Muscle of back (tissue), 11 donors: ENCODE measurements around the gene HSPA13. TPM values are rescaled to one million over a fixed set of nuclear protein-coding genes. Genes with fewer than 3 reads are reported as not detected.

Experiments used
- DNase-seq, 3 donors: peaks; one replicate each; pipeline versions ENCODE4 v3.0.0 to v3.0.0-alpha.2; 2013
- polyA plus RNA-seq, 10 donors: library from polyadenylated mRNA; unstranded; fragments of 120-200 nt; gene quantifications; one replicate each; pipeline ENCODE4 v1.2.1, GENCODE V29; 2013; ENCODE audit not compliant: insufficient read length in 10 of 10

The HSPA13 gene
- polyA plus RNA-seq, 10 donors, result 27.9 to 39.5 (median 34.3) TPM

- DNase-seq, result no peak
These were observed 57.4 kb downstream of the HSPA13 start for GRCh38 chr21:14325595-14325994.

Other genes with a start within 250 kb of the HSPA13 start
- gene LIPI, start 172.2 kb downstream of the HSPA13 start, polyA plus RNA-seq, result under 1 TPM in 8 of 10 donors, not detected in 2; 0.12 to 0.71 (median 0.27) TPM
- gene RBM11, start 167.0 kb downstream of the HSPA13 start, polyA plus RNA-seq, result under 1 TPM in 3 of 10 donors, not detected in 7; 0.27 to 0.65 (median 0.46) TPM
- gene SAMSN1, start 163.2 kb upstream of the HSPA13 start, polyA plus RNA-seq, result 1 to 10 TPM; 1.2 to 3.9 (median 2.3) TPM